H1 (cell line): ENCODE measurements around the gene DHRS1. TPM values are rescaled to one million over a fixed set of nuclear protein-coding genes. Genes with fewer than 3 reads are reported as not detected.

Experiments
- CHD7 ChIP-seq: fragments of 300-600 bp; sonication (generic); IDR thresholded peaks from 2 replicates; pipeline ENCODE4 v1.7.1; 2012; ENCODE audit warnings: low read length, moderate library complexity, mild to moderate bottlenecking, inconsistent platforms; ENCODE audit not compliant: insufficient replicate concordance
- GTF2F1 ChIP-seq: IDR thresholded peaks from 2 replicates; pipeline ENCODE4 v1.6.1; 2012; ENCODE audit warnings: low read depth, low read length, improper control_type of control experiment, borderline replicate concordance
- polyA plus RNA-seq, 7 experiments: library from polyadenylated mRNA; depleted of rRNA in 3 of 7; stranded (reverse) in 5 of 7; unstranded in 2 of 7; fragments of >200 nt in 5 of 7; fragments of 200-250 nt in 2 of 7; gene quantifications; 1 replicate in 5 of 7; 2 replicates in 1 of 7; 4 replicates in 1 of 7; pipeline versions ENCODE4 v1.2.1 to v1.2.3, GENCODE V29; 2011 to 2013; ENCODE audit warnings: missing spikeins in 2 of 7, mixed read lengths in 2 of 7
- total RNA-seq: library from RNA; stranded (reverse); fragmentation: NEBNext Ultra II Directional; extraction: Animal tissue kit (Norgen Biotek cat#: 25700); gene quantifications from 2 replicates; pipeline ENCODE4 v1.2.1, GENCODE V29; 2021

Gene DHRS1
- total and polyA plus RNA-seq, 2 of the 8 experiments (the other 6 are each of a cell fraction or from before 2014, with no cell fraction given) = 8.8 to 31.7 TPM

GRCh38 chr14:24246765-24247212, 52.8 kb downstream of the DHRS1 start (continued):
- TF ChIP-seq CHD7 (no peak), GTF2F1 (no peak)
